ENCODE measurements around the gene IL9R.

GRCh38 chrX:155985208-155985607 lies 12.3 kb upstream of the IL9R start:
- TF ChIP-seq CTCF (IDR thresholded peaks at IDR 0.05; ENCODE audit: low read depth, low read length) (no peak), EZH2phosphoT487 (IDR thresholded peaks at IDR 0.05; ENCODE audit: low read depth) (no peak)

Measured in OCI-LY3 (cell line).